ENCODE data around the gene BOLL. TPM values are rescaled to one million over a fixed set of nuclear protein-coding genes. Genes with fewer than 3 reads are reported as not detected.
"Not testable (repeated sequence)": the region's sequence is repeated elsewhere in the genome, so short reads cannot be mapped to it uniquely, and the experiment has no call there.

Gene BOLL
- polyA plus RNA-seq, 2 of the 4 experiments (the other 2 are of a cell fraction), result not detected

- H3K27ac ChIP-seq, result no peak overlapping the region
- no peak overlapping the region for H3K4me2 ChIP-seq
- ChIA-PET POLR2A (no interaction called here), CTCF (no interaction called here)
- TF ChIP-seq, protein P1, sequence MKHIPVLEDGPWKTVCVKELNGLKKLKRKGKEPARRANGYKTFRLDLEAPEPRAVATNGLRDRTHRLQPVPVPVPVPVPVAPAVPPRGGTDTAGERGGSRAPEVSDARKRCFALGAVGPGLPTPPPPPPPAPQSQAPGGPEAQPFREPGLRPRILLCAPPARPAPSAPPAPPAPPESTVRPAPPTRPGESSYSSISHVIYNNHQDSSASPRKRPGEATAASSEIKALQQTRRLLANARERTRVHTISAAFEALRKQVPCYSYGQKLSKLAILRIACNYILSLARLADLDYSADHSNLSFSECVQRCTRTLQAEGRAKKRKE (CRISPR knock-in tag; IDR thresholded peaks at IDR 0.05; ENCODE audit: low read depth), result no peak
- TF ChIP-seq ZC3H11A (IDR thresholded peaks at IDR 0.05) (no peak), BHLHE40 (IDR thresholded peaks at IDR 0.05; ENCODE audit: low read depth, low read length) (no peak), CEBPB (IDR thresholded peaks at IDR 0.05) (no peak), RARB (CRISPR knock-in tag; IDR thresholded peaks at IDR 0.05) (no peak), EP300 (IDR thresholded peaks at IDR 0.05) (no peak), CHD4 (IDR thresholded peaks at IDR 0.05; ENCODE audit: borderline replicate concordance) (no peak), HMGXB4 (CRISPR knock-in tag; IDR thresholded peaks at IDR 0.05; ENCODE audit: borderline replicate concordance) (no peak), RNF2 (IDR thresholded peaks at IDR 0.05; ENCODE audit: borderline replicate concordance, low read depth) (no peak), EHMT2 (IDR thresholded peaks at IDR 0.05; ENCODE audit: low read depth) (no peak), TP53 (CRISPR knock-in tag; IDR thresholded peaks at IDR 0.05) (no peak), ZNF302 (CRISPR knock-in tag; IDR thresholded peaks at IDR 0.05) (no peak), FOXS1 (CRISPR knock-in tag; IDR thresholded peaks at IDR 0.05) (no peak)
- H3K4me3 ChIP-seq, result no peak overlapping the region
- no peaks in the 10 kb centered on the region for H3K4me1 ChIP-seq
- FAIRE-seq, result no peak
- no peak for DNase-seq (ENCODE audit: low read depth in 1 of 2, low spot score in 1 of 2)
- no peak for ATAC-seq
- no peaks in the 10 kb centered on the region for H3K9me3 ChIP-seq
Measured at GRCh38 chr2:197740200-197740599, 44.9 kb downstream of the BOLL start.

- H3K9me3 ChIP-seq; H3K27ac ChIP-seq; H3K4me3 ChIP-seq; H3K4me1 ChIP-seq; POLR2A ChIA-PET; FAIRE-seq; ATAC-seq; DNase-seq (ENCODE audit: low read depth in 1 of 2, low spot score in 1 of 2); H3K4me2 ChIP-seq: not testable (repeated sequence)
- CTCF ChIA-PET, result interaction anchor here (0.5 kb wide), 1 partner anchor 22 kb away, joined by 3 read pairs; no protein-coding TSS in a partner anchor
- WGBS (ENCODE audit: missing lambda C conversion rate), result 89% methylated on average over 27 of the region's 32 CpGs
Measured at GRCh38 chr2:197728555-197729544, 56.3 kb downstream of the BOLL start.

GRCh38 chr2:197727011-197727410, 58.1 kb downstream of the BOLL start:
- no peak overlapping the region for H3K4me2 ChIP-seq
- TF ChIP-seq HEYL (CRISPR knock-in tag; IDR thresholded peaks at IDR 0.05), result no peak
- no peak for TF ChIP-seq SMC3 (IDR thresholded peaks at IDR 0.05)
- TF ChIP-seq FOSL2 (IDR thresholded peaks at IDR 0.05), result no peak
- TF ChIP-seq FOSL2 (CRISPR knock-in tag; IDR thresholded peaks at IDR 0.05), result no peak
- TF ChIP-seq HOXB13 (CRISPR knock-in tag; IDR thresholded peaks at IDR 0.05; ENCODE audit: low read depth), result no peak
- TF ChIP-seq RARB (CRISPR knock-in tag; IDR thresholded peaks at IDR 0.05), result no peak
- no peak for TF ChIP-seq NFE2L2 (conservative IDR thresholded peaks at IDR 0.05; ENCODE audit: low read length)
- TF ChIP-seq, protein P1 (CRISPR knock-in tag; IDR thresholded peaks at IDR 0.05; ENCODE audit: low read depth), result no peak
- TF ChIP-seq TFCP2L1 (CRISPR knock-in tag; IDR thresholded peaks at IDR 0.05), result no peak
- no peak for TF ChIP-seq EP300 (IDR thresholded peaks at IDR 0.05)
- TF ChIP-seq ZSCAN20 (CRISPR knock-in tag; IDR thresholded peaks at IDR 0.05), result no peak
- TF ChIP-seq ZFP36 (IDR thresholded peaks at IDR 0.05; ENCODE audit: borderline replicate concordance, partially characterized antibody), result no peak
- no peak for TF ChIP-seq HES2 (IDR thresholded peaks at IDR 0.05)
- no peak for TF ChIP-seq CBX8 (IDR thresholded peaks at IDR 0.05)
- no peak for TF ChIP-seq HOXA7 (CRISPR knock-in tag; IDR thresholded peaks at IDR 0.05)
- TF ChIP-seq MYC (IDR thresholded peaks at IDR 0.05; ENCODE audit: borderline replicate concordance, low read length), result no peak
- no peak for TF ChIP-seq TP53 (CRISPR knock-in tag; IDR thresholded peaks at IDR 0.05)
- no peak for TF ChIP-seq POLR2A (IDR thresholded peaks at IDR 0.05; ENCODE audit: low read length)
- TF ChIP-seq HMGXB4 (CRISPR knock-in tag; IDR thresholded peaks at IDR 0.05; ENCODE audit: borderline replicate concordance), result no peak
- no peak overlapping the region for H3K4me3 ChIP-seq
- DNase-seq (ENCODE audit: low read depth in 1 of 2, low spot score in 1 of 2), result no peak
- POLR2A ChIA-PET, result no interaction called here
- no peak overlapping the region for H3K27ac ChIP-seq
- H3K4me1 ChIP-seq, result no peaks in the 10 kb centered on the region
- no peak for ATAC-seq
- CTCF ChIA-PET, result no interaction called here
- no peak for FAIRE-seq
- no peaks in the 10 kb centered on the region for H3K9me3 ChIP-seq

Data from A549 (cell line).